EH (cell line): Measurements from ENCODE around the gene PARP16.
"Not testable (repeated sequence)": the region's sequence is repeated elsewhere in the genome, so short reads cannot be mapped to it uniquely, and the experiment has no call there.

ENCODE experiments used
- DNase-seq: peaks from one replicate; pipeline ENCODE4 v3.0.0-alpha.2; 2015; ENCODE audit warnings: low read depth

The PARP16 gene

GRCh38 chr15:65275728-65276126, 11.0 kb downstream of the PARP16 start:
- peak; percentile 46 for DNase-seq

- no peak for DNase-seq
Measured at GRCh38 chr15:65275104-65275727, 11.5 kb downstream of the PARP16 start.

- DNase-seq = peak; percentile 74
Measured at GRCh38 chr15:65270811-65271545, 15.7 kb downstream of the PARP16 start.

- DNase-seq = no peak
Measured at GRCh38 chr15:65268411-65268810, 18.3 kb downstream of the PARP16 start.

- DNase-seq = no peak
Measured at GRCh38 chr15:65266469-65266868, 20.2 kb downstream of the PARP16 start.

- no peak for DNase-seq
Measured at GRCh38 chr15:65264863-65265430, 21.7 kb downstream of the PARP16 start.

GRCh38 chr15:65263313-65263712, 23.4 kb downstream of the PARP16 start:
- DNase-seq = no peak

- no peak for DNase-seq
Measured at GRCh38 chr15:65260968-65261367, 25.7 kb downstream of the PARP16 start.

- no peak for DNase-seq
Measured at GRCh38 chr15:65259367-65259797, 27.3 kb downstream of the PARP16 start.

- peak; percentile 8 for DNase-seq
Measured at GRCh38 chr15:65258375-65259262, 28.1 kb downstream of the PARP16 start.

GRCh38 chr15:65255486-65256140, 31.1 kb downstream of the PARP16 start:
- DNase-seq = no peak

GRCh38 chr15:65254758-65255157, 31.9 kb downstream of the PARP16 start:
- no peak for DNase-seq

GRCh38 chr15:65254356-65254755, 32.3 kb downstream of the PARP16 start:
- DNase-seq = no peak

GRCh38 chr15:65249641-65250040, 37.0 kb downstream of the PARP16 start:
- no peak for DNase-seq

GRCh38 chr15:65248511-65249255, 38.0 kb downstream of the PARP16 start:
- DNase-seq = no peak

GRCh38 chr15:65246939-65247338, 39.7 kb downstream of the PARP16 start:
- no peak for DNase-seq

GRCh38 chr15:65246026-65246714, 40.5 kb downstream of the PARP16 start:
- DNase-seq = no peak

- DNase-seq = peak; percentile 29
Measured at GRCh38 chr15:65245096-65245856, 41.4 kb downstream of the PARP16 start.

GRCh38 chr15:65244638-65245037, 42.0 kb downstream of the PARP16 start:
- DNase-seq = no peak

GRCh38 chr15:65236443-65236842, 50.2 kb downstream of the PARP16 start:
- DNase-seq = not testable (repeated sequence)
